HL-60/S4 treated with phorbol 12-myristate 13-acetate at 8.2 ng/mL for 4 days and 3 days (cell line): ENCODE results near the gene NGFR.
"Not testable (repeated sequence)": the region's sequence is repeated elsewhere in the genome, so short reads cannot be mapped to it uniquely, and the experiment has no call there.

Source experiments
- in situ Hi-C: fragments of 300-500 bp; cut with MboI; formaldehyde crosslinking; loops from 2 replicates; pipeline ENCODE4 v1.15.0; 2022; ENCODE audit warnings: low sequenced_read_pairs

The NGFR gene

DNA sequence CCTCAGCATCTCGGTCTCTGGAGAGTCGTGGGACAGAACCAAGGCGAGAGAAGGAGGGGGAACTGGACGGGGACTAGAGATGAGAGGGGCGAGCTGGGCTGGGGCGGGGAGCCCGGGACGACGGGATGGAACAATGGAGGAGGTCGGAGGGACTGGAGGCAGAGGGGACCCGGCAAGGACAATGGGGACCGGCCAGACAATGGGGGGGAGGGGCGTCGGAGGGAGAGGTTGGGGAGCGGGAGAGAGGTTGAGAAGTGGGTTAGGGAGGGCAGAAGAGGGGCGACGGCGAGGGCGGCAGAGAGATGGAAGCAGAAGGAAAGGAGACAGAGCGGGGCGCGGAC, 719 bp downstream of the NGFR start:
- in situ Hi-C loops, result no loop called here

GRCh38 chr17:49496183-49496866, 1.2 kb downstream of the NGFR start:
- in situ Hi-C loops, result no loop called here

DNA sequence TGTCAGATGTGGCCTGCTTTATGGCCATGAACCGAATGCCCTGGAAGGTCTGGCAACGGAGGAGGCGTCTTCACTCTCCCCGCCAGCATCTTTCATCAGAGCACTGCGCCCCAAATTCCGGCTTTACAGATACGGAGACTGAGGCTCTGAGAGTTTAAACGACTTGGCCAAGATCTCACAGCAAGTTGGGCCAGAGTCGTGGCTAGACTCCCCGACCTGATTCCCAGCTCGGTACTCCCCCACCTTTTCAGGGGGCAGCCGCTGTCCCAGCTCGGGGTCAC, 1.7 kb downstream of the NGFR start:
- in situ Hi-C loops, result no loop called here

DNA sequence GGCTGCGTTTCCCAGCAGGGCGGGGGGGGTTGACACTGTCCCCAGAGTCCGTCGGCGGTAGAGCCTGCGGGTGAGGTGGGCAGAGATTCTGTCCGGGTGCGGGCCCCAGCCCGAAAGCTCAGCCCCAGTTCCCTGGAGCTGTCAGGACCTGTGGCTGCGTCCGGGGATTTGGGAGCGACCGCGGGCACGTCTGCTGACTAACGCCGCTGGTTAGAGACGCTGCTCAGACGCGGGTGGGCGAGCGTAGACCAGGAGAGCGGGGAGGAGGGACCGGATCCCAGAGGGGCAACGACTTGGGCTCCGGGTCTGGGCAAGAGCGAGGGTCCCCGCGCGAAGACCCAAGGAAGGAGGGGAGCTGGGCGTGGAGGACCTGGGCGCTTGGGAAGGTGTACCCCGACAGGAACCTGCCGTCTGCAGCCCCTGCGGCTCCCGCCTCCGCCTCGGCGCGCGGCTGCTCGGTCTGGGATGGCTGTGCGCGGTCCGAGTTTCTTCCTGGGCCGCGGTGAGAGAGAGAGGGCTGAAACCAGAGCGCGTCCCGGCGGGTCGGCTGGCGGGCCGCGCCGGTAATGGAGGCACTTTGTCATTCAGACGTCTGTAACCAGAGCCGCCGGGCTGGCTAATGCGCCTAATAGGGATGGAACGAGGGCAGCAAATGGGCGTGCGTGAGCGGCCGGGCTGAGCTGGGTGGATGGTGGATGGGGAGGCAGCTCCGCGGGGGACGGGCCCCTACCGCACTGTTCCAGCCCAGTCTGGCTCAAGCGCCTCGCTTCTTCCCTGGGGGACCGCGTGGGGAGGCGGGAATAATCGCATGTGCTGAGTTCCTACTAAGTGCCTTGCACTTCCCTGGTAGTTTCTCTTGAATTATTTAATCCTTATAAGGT, 2.3 kb downstream of the NGFR start:
- in situ Hi-C loops, result no loop called here

DNA sequence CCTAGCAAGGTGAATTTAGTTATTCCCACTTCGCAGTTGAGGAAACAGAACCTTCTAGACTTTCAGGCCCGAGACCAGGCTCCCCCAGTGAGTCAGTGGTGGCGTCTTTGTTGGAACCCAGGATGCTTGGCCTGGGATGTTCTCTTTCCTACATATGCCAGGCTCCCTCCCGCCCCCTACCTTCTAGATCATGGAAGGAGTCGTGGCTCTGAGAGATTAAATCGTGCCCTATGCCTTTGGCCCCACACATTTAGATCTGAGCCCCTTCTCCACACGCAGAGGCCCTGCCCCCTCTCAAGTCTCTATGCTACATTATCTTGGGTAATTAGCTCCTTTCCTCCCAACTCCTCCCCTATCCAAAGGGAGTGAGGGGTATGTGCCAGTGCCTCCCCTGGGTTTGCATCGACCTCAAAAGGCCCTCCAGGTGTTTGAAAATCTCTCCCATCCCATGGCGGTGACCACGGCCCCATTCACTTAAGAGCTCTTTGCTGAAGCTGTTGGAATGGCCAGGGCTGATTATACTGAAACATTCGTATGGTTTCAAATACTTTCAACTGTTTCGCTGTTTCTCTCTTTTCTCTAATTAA, 3.0 kb downstream of the NGFR start:
- in situ Hi-C loops, result no loop called here

DNA sequence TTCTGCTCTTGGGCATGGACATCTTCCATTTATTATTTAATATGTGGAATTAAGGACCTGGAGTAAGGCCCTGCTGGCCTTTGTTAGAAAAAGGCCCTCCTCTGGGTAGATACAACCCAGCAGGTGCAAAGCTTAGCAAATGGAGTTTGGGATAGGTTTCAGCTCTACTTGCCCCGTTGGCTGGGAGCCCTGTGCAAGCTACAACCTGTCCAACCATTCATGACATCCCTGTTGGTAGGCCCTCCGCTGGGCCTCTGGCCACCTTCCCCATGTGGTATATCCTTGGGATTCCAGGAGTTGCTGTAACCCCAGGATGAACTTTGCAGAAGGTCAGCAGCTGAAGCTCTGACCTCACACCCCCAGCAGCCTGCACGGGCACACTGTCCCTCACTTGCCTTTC, 6.4 kb downstream of the NGFR start:
- in situ Hi-C loops, result no loop called here

DNA sequence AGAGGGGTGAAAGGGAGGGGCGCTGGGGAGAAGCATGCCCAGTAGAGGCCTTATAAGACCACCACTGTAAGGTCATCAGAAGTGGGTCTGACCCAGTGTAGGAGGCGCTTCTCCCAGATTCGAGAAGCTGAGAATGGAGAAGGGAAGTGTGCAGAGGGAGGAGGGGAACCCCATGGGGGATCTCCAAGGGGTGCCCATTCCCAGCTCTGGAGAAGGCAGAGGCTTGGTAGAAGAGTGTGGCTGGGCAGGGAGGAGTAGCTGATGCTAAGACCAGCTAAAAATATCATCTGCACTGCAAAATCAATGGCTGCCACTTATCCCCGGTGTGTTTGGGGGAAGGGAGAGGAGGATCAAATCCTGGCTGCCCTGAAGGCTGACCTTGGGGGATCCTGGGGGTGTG, 7.2 kb downstream of the NGFR start:
- in situ Hi-C loops, result no loop called here

DNA sequence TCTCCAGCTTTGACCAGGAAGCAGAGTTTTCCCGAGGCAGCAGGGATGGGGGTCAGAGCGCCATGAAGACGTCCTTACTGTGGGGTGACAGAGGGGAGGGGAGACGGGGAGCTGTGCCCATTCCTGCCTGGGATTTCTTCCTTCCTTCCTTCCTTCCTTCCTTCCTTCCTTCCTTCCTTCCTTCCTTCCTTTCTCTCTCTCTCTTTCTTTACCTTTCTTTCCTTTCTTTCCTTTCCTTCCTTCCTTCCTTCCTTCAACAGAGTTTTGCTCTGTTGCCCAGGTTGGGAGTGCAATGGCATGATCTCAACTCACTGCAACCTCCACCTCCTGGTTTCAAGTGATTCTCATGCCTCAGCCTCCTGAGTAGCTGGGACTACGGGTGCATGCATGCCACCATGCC, 7.6 kb downstream of the NGFR start:
- in situ Hi-C loops, result not testable (repeated sequence)

- in situ Hi-C loops, result no loop called here
Measured at GRCh38 chr17:49504369-49504768, 9.3 kb downstream of the NGFR start.

GRCh38 chr17:49505854-49506253, 10.8 kb downstream of the NGFR start:
- in situ Hi-C loops, result no loop called here

DNA sequence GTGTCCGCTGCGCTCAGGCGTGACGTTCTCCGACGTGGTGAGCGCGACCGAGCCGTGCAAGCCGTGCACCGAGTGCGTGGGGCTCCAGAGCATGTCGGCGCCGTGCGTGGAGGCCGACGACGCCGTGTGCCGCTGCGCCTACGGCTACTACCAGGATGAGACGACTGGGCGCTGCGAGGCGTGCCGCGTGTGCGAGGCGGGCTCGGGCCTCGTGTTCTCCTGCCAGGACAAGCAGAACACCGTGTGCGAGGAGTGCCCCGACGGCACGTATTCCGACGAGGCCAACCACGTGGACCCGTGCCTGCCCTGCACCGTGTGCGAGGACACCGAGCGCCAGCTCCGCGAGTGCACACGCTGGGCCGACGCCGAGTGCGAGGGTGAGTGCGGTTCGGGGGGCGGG, 11.2 kb downstream of the NGFR start:
- in situ Hi-C loops, result no loop called here

- in situ Hi-C loops, result no loop called here
Measured at GRCh38 chr17:49508061-49508865, 13.2 kb downstream of the NGFR start.

GRCh38 chr17:49508866-49509587, 13.9 kb downstream of the NGFR start:
- in situ Hi-C loops, result no loop called here

- in situ Hi-C loops, result no loop called here
Measured at GRCh38 chr17:49509588-49509917, 14.5 kb downstream of the NGFR start.

DNA sequence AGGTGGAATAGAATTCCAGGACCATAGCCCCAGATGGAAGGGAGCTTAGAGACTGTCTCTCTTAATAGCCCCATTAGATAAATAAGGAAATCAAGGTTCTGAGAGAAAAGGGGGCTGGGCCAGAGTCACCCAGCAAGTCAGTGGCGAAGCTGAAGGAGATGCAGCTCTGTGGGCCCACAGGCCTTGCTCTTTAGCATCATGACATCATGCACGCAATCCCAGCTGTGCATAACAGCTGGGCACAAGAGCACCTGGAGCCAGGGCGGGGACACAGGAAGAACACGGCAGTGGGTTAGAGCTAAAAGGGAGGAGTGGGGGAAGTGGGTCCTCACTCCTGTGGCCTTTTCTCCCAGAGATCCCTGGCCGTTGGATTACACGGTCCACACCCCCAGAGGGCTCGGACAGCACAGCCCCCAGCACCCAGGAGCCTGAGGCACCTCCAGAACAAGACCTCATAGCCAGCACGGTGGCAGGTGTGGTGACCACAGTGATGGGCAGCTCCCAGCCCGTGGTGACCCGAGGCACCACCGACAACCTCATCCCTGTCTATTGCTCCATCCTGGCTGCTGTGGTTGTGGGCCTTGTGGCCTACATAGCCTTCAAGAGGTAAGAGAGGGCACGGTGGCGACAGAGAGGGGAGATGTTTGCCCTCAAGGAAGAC, 15.1 kb downstream of the NGFR start:
- in situ Hi-C loops, result no loop called here

- in situ Hi-C loops, result no loop called here
Measured at GRCh38 chr17:49510720-49511110, 15.6 kb downstream of the NGFR start.

GRCh38 chr17:49511810-49512209, 16.7 kb downstream of the NGFR start:
- in situ Hi-C loops, result no loop called here

GRCh38 chr17:49512296-49513043, 17.4 kb downstream of the NGFR start:
- in situ Hi-C loops, result no loop called here

DNA sequence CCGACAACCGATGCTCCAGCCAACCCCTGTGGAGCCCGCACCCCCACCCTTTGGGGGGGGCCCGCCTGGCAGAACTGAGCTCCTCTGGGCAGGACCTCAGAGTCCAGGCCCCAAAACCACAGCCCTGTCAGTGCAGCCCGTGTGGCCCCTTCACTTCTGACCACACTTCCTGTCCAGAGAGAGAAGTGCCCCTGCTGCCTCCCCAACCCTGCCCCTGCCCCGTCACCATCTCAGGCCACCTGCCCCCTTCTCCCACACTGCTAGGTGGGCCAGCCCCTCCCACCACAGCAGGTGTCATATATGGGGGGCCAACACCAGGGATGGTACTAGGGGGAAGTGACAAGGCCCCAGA, 17.9 kb downstream of the NGFR start:
- in situ Hi-C loops, result no loop called here

DNA sequence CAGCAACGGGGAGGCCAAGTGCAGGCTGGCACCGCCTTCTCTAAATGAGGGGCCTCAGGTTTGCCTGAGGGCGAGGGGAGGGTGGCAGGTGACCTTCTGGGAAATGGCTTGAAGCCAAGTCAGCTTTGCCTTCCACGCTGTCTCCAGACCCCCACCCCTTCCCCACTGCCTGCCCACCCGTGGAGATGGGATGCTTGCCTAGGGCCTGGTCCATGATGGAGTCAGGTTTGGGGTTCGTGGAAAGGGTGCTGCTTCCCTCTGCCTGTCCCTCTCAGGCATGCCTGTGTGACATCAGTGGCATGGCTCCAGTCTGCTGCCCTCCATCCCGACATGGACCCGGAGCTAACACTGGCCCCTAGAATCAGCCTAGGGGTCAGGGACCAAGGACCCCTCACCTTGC, 18.5 kb downstream of the NGFR start:
- in situ Hi-C loops, result no loop called here
